Measurements from ENCODE around the gene SLC49A4.

Gene SLC49A4

GRCh38 chr3:122784436-122784835 lies 10.4 kb upstream of the SLC49A4 start (continued):
- TF ChIP-seq PATZ1 (tag by site-specific recombination; IDR thresholded peaks at IDR 0.05) (no peak), ZNF404 (tag by site-specific recombination; IDR thresholded peaks at IDR 0.05) (no peak), ZNF830 (tag by site-specific recombination; IDR thresholded peaks at IDR 0.05; ENCODE audit: low read depth) (no peak)

- POLR2A ChIA-PET = no interaction called here
- Histone ChIP-seq H3K4me1 (ENCODE audit: control insufficient read depth, insufficient read depth, low read length) (no peaks in the 10 kb centered on the region), H3K4me3 (ENCODE audit: low read depth, low read length) (no peak overlapping the region), H3K9me3 (ENCODE audit: control insufficient read depth, insufficient read depth, low read depth, low read length) (no peaks in the 10 kb centered on the region), H3K27ac (ENCODE audit: extremely low read depth, low read depth, low read length) (no peak overlapping the region), H3K36me3 (ENCODE audit: control insufficient read depth in 2 of 2, insufficient read depth in 1 of 2, low read length in 2 of 2) (no peaks in the 10 kb centered on the region)
- CTCF ChIA-PET = no interaction called here
- TF ChIP-seq MZF1 (tag by site-specific recombination; IDR thresholded peaks at IDR 0.05; ENCODE audit: borderline replicate concordance) (no peak), ZNF514 (tag by site-specific recombination; IDR thresholded peaks at IDR 0.05) (no peak)
Measured at GRCh38 chr3:122785231-122785630, 9.6 kb upstream of the SLC49A4 start.

GRCh38 chr3:122786066-122786465 lies 8.8 kb upstream of the SLC49A4 start:
- Histone ChIP-seq H3K4me3 (ENCODE audit: low read depth, low read length) (no peak overlapping the region), H3K4me1 (ENCODE audit: control insufficient read depth, insufficient read depth, low read length) (no peaks in the 10 kb centered on the region), H3K9me3 (ENCODE audit: control insufficient read depth, insufficient read depth, low read depth, low read length) (no peaks in the 10 kb centered on the region), H3K36me3 (ENCODE audit: control insufficient read depth in 2 of 2, insufficient read depth in 1 of 2, low read length in 2 of 2) (no peaks in the 10 kb centered on the region), H3K27ac (ENCODE audit: extremely low read depth, low read depth, low read length) (no peak overlapping the region)
- TF ChIP-seq PATZ1 (tag by site-specific recombination; IDR thresholded peaks at IDR 0.05) (no peak), AEBP2 (tag by site-specific recombination; IDR thresholded peaks at IDR 0.05; ENCODE audit: borderline replicate concordance) (no peak), ZNF670 (tag by site-specific recombination; IDR thresholded peaks at IDR 0.05; ENCODE audit: low read depth) (no peak), ZNF558 (tag by site-specific recombination; IDR thresholded peaks at IDR 0.05) (no peak)
- POLR2A ChIA-PET = interaction anchor here (0.6 kb wide), 1 partner anchor 350 kb away, joined by 3 read pairs; no protein-coding TSS in a partner anchor
- CTCF ChIA-PET = no interaction called here

GRCh38 chr3:122787872-122788271 lies 7.0 kb upstream of the SLC49A4 start:
- H3K4me3 ChIP-seq (ENCODE audit: low read depth, low read length) = no peak overlapping the region
- POLR2A ChIA-PET = no interaction called here
- H3K36me3 ChIP-seq (ENCODE audit: control insufficient read depth in 2 of 2, insufficient read depth in 1 of 2, low read length in 2 of 2) = no peaks in the 10 kb centered on the region
- no peak overlapping the region for H3K27ac ChIP-seq (ENCODE audit: extremely low read depth, low read depth, low read length)
- no peaks in the 10 kb centered on the region for H3K4me1 ChIP-seq (ENCODE audit: control insufficient read depth, insufficient read depth, low read length)
- H3K9me3 ChIP-seq (ENCODE audit: control insufficient read depth, insufficient read depth, low read depth, low read length) = no peaks in the 10 kb centered on the region
- CTCF ChIA-PET = interaction anchor here (0.6 kb wide), 1 partner anchor 480 kb away, joined by 3 read pairs; no protein-coding TSS in a partner anchor
- TF ChIP-seq PRDM10 (tag by site-specific recombination; IDR thresholded peaks at IDR 0.05) = no peak
- no peak for TF ChIP-seq ZNF274 (IDR thresholded peaks at IDR 0.05; ENCODE audit: low read length)
- no peak for TF ChIP-seq ZNF274 (tag by site-specific recombination; IDR thresholded peaks at IDR 0.05; ENCODE audit: borderline replicate concordance)
